ENCODE measurements around the gene HSD11B1. TPM values are rescaled to one million over a fixed set of nuclear protein-coding genes. Genes with fewer than 3 reads are reported as not detected.

HSD11B1 gene
- total RNA-seq, 1 donor from 2014 or later = not detected

- no peak for TF ChIP-seq CTCF (IDR thresholded peaks at IDR 0.05)
- intact Hi-C loops (cut with micrococcal nuclease) = loop anchor here (1.0 to 10.0 kb wide), 4 partner anchors 27 to 1544 kb away; partner anchors contain the start of genes RCOR3, TRAF3IP3 and TRAF5
- no peak for ATAC-seq (ENCODE audit: low read depth)
- ChIA-PET POLR2A (interaction anchor here (0.6 to 3.5 kb wide), 7 partner anchors 9 to 45 kb away, joined by 3 to 50 read pairs (median 9); partner anchors contain the start of genes TRAF3IP3 and UTP25), CTCF (interaction anchor here (0.6 to 1.6 kb wide), 4 partner anchors 8 to 35 kb away, joined by 3 to 4 read pairs (median 4); no protein-coding TSS in a partner anchor)
- Mint-ChIP-seq H3K9me3 (peaks cover 3% of the 10 kb centered on the region), H3K36me3 (ENCODE audit: low read depth) (peaks cover 48% of the 10 kb centered on the region), H3K4me3 (peak overlapping the region; percentile 99), H3K27ac (peak overlapping the region; percentile 98), H3K4me1 (peaks cover 20% of the 10 kb centered on the region), H3K27me3 (peaks cover 9% of the 10 kb centered on the region)
- no peak for DNase-seq
Measured at GRCh38 chr1:209783386-209783785, 78.7 kb downstream of the HSD11B1 start.

Other genes with a start within 250 kb of the HSD11B1 start
- not detected in 2 replicates for gene CAMK1G, start 121.1 kb upstream of the HSD11B1 start, total RNA-seq
- 0.35 TPM in 1 of 2 replicates, not detected in the other for gene LAMB3, start 52.4 kb upstream of the HSD11B1 start, total RNA-seq
- 2.1 and 2.3 TPM in 2 replicates for gene G0S2, start 29.4 kb upstream of the HSD11B1 start, total RNA-seq
- gene TRAF3IP3, start 51.2 kb downstream of the HSD11B1 start, total RNA-seq = 158 and 166 TPM in 2 replicates
- gene C1orf74, start 79.7 kb downstream of the HSD11B1 start, total RNA-seq = 3.7 TPM in 2 replicates
- 0.42 and 0.81 TPM in 2 replicates for gene IRF6, start 101.3 kb downstream of the HSD11B1 start, total RNA-seq
- 13.3 and 15.4 TPM in 2 replicates for gene UTP25, start 123.1 kb downstream of the HSD11B1 start, total RNA-seq
- gene SYT14, start 233.4 kb downstream of the HSD11B1 start, total RNA-seq = not detected in 2 replicates

Data from activated B cell treated with CpG ODN at 0.5 μM for 24 hours (primary cell).